ENCODE measurements around the gene FMN1.

Gene FMN1

DNA sequence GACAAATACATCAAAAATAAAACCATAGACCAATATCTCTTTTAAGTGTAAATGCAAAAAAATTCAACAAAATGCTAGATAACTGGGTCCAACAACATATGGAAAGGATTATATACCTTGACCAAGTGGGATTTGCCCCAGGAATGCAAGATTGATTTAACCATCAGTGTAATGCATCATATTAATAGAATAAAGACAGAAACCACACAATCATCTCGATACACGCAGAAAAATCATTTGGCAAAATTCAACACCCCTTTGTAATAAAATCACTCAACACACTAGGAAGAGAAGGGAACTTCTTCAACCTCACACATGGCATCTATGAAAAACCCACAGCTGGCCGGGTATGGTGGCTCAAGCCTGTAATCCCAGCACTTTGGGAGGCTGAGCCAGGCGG is 457.2 kb downstream of the FMN1 start:
- DNase-seq: no peak

DNA sequence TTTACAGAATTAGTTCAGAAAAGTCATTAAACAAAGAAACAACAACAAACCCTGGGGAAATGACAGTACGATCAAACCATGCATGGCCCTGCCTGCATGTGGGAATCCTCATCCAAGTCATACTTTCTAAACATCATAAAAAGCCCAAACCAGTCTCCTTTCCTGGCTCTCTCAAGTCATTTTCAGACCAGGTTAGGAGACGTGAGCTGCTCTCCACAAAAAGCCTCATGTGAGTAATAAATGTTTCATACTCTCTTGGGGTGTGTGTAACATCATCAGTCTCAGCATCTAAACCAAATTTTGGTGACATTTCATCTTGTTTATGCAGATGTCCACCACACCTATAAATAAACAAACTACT is 457.8 kb downstream of the FMN1 start:
- no peak for DNase-seq

DNA sequence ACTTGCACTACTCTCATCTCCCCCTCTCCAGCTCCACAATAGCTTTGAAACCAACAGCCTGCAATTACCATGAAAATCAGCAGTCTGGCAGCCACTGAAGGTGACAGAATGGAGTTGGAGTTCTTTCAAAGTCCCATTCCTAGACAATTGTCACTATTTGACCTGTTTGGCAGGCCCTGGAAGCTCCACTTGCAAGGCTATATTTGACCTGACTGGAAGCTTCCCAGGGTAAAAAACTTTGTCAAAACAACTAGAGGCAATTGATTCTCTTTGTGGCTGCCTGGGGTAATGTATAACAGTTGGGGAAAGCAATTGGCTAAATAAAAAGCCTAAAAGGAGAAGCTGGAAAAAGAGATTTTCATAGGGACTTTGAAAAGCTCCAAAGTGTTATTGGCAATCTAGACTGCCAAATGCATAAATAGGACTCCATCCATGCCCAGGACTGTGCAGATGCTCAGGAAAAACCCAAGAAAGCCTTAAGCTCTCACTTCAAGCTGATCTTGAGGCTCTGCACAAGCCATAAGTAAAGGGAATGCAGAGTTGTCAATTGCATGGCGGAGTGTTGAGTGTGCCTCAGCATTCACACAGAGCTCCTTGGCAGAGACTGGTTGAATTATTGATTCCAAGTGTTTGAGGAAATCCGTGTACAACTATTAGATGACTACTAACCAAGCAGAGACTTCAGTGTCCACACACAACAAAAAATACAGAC is 458.4 kb downstream of the FMN1 start:
- DNase-seq: no peak

DNA sequence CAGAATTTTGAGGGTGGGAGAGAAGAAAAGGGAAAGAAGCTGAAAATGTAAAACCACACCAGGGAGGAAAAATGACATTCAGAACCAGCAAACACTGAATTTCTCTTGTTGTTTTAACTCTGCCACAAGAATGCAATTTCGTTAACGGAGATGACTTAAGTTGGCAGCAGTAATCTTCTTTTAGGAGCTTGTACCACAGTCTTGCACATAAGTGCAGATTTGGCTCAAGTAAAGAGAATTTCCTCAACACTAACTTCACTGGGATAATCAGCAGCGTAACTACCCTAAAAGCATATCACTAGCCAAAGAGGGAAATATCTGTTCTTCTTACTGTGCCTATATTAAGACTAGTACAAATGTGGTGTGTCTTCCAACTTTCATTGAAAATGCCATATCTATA is 461.2 kb downstream of the FMN1 start:
- DNase-seq: no peak

DNA sequence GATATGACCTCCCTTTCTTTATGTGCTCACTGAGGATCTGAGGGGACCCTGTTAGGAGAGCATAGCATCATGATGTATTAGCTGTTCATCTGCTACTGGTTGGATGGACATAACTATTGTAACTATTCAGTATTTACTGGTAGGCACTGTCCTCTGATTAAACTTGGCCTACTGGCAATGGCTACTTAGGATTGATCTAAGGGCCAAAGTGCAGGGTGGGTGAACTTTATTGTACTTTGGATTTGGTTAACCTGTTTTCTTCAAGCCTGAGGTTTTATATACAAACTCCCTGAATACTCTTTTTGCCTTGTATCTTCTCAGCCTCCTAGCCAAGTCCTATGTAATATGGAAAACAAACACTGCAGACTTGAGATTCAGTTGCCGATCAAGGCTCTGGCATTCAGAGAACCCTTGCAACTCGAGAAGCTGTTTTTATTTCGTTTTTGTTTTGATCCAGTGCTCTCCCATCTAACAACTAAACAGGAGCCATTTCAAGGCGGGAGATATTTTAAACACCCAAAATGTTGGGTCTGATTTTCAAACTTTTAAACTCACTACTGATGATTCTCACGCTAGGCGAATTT is 461.8 kb downstream of the FMN1 start:
- DNase-seq: no peak

DNA sequence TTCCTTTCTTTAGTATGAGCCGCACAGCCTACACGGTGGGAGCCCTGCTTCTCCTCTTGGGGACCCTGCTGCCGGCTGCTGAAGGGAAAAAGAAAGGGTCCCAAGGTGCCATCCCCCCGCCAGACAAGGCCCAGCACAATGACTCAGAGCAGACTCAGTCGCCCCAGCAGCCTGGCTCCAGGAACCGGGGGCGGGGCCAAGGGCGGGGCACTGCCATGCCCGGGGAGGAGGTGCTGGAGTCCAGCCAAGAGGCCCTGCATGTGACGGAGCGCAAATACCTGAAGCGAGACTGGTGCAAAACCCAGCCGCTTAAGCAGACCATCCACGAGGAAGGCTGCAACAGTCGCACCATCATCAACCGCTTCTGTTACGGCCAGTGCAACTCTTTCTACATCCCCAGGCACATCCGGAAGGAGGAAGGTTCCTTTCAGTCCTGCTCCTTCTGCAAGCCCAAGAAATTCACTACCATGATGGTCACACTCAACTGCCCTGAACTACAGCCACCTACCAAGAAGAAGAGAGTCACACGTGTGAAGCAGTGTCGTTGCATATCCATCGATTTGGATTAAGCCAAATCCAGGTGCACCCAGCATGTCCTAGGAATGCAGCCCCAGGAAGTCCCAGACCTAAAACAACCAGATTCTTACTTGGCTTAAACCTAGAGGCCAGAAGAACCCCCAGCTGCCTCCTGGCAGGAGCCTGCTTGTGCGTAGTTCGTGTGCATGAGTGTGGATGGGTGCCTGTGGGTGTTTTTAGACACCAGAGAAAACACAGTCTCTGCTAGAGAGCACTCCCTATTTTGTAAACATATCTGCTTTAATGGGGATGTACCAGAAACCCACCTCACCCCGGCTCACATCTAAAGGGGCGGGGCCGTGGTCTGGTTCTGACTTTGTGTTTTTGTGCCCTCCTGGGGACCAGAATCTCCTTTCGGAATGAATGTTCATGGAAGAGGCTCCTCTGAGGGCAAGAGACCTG is 463.5 kb downstream of the FMN1 start:
- no peak for DNase-seq

DNA sequence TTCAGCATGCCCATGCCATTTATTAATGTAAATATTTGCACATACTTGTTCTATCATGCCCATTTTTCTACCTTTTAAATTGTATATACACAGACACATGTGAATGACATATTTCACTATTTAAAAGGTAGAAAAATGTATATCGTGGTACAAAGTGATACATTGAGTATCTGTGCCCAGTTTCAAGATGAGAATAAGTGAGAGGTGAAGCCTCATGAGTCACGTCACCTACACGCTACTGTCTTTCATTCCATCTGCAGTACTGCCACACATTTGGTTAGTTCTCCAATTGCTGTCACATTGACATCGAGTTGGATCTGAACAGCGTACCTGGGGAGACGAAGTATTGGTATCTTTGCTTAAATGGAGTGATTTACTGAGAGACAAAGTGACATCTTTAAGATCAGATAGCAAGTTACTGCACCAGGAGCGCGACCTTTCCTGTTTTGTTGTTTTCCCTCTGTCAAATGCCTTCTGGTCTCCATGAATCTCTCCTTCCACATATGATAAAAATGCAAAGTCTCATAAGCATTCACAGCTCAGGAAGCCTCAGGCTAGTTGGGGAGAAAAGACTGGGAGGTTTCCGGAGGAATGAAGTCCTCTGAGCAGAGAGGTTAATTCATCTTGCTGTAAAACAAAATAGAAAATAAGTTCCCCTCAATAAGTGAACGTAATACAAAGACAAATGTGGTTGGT is 464.7 kb downstream of the FMN1 start:
- no peak for DNase-seq

DNA sequence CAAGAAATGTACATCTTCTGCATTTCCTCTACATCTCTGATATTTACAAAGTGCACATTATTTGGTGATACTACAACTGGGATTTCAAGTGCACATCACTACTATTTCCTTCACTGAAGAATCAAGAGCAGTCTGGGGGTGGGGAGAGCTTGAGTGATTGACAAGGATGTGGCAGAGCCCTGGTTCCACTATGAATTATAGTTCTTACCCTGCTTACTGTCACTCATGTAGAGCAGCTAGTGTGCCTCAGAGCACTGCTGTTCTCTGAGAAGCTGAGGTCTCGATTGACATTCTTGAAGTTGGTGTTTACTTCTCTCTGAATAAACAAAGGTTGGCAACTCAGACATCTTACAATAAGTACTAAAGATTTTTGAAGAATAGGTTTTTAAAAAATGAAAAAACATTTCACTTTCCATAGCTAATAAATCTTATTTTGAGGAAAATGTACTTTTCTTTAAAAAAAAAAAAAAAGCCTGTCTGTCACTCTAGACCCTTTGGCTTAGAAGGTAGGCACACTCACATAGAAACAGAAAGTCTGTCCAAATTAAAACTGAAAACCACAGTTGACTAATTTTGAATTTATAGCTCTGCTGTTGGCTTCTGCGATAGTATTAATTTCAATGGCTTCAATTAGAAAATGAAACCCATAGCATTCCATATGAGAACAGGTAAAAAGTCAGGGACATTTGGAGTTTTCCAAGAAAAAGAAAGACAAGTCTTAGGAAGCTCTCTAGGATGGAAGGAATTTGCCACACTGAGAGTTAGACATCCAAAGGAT is 471.2 kb downstream of the FMN1 start:
- DNase-seq: no peak

DNA sequence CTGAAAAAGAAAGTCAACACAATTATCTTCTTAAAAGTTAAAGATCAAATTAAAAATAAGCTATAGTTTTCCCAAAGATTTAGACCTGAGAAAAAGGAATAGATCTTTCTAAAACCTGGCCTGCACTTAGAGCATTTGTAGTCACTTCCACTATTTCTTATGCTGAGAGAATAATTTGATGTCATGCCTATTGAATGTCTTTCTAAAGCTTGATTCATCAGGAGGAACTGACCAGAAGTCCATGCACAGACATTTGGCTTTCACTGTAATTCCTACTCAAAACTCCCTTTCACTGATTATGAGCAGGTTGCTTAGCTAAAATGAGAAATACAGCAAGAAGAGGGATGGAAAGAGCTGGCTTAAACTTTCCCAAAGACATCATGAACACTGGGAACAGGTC is 472.4 kb downstream of the FMN1 start:
- no peak for DNase-seq

DNA sequence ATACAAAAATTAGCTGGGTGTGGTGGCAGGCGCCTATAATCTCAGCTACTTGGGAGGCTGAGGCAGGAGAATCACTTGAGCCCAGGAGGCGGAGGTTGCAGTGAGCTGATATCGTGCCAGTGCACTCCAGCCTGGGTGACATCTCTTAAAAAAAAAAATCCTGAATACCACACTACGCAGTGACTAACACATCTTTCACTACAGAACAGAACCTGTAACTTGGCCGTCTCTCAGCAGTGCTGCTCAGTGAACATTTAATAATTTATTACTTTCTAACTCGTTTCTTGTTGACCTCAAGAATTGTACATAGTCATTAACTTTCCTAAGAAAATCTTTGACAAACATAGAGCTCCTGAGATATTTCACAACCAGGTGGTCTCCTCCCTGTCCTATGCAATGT is 472.9 kb downstream of the FMN1 start:
- DNase-seq: no peak

DNA sequence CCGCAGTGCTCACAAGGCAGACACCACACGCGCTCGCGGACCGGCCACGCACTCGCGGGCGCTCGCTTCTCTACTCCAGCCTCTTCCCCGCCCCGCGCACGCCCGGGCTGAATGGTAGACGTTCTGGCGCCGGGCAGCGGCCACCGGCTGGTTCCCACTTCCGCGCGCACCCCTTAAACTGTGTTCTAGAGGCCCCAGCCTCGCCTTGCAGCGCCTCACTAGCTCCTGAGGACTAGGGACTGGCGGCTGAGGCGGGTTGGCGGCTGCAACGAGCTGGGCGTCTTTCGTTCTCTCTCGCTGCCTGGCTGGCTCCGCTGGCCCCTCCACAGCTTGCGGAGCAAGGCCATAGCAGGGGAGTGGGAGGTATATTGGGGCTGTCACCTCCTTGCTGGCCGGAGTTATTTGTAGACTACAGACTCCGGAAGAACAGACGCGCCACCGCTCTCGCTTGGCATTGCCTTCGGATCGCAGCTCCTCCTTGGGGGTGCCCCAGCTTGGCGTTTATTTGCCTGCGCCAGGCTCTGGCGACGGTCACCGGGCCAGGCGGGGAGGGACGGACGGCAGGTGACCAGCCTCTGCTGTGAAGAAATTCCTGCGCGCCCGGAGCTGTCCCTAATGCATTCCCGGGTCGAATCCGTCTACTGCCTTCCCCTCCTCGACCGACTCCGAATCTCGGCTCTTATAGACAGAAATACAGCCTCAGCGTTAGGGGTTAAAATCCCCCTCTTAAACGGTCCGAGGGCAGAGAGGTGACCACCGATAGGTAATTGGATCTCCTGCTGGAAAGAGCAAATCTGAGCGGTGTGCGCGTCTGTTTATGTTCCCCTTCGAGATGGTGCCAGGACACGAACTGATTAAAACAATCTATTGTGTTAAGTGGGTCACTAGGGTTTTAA is 475.4 kb downstream of the FMN1 start:
- DNase-seq: peak; percentile 56

DNA sequence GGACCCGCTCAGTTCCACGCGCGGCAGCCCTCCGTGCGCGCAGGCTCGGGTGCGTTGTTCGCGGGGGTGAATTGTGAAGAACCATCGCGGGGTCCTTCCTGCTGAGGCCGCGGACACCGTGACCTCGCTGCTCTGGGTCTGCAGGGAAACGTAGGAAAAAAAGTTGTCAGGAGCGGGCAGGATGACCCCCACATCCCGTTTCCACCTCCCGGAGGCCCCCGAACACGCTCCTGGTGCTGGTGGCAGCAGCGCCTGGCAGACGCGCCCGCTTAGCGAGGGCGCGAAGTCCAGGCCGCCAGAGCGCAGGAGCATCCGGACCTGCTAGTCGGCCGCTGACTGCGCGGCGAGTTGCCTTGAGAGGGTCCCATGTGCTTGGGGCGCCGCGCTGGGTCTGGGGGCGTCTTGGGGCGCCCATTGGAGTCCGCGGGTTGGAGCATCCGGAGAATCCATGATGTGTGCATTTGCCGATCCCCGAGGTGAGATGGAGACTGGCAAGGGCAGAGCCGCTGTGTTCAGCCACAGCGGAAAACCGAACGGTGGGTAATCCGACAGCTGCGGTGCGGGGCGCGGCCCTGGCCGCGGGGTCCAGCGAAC is 476.2 kb downstream of the FMN1 start:
- peak; percentile 56 for DNase-seq

DNA sequence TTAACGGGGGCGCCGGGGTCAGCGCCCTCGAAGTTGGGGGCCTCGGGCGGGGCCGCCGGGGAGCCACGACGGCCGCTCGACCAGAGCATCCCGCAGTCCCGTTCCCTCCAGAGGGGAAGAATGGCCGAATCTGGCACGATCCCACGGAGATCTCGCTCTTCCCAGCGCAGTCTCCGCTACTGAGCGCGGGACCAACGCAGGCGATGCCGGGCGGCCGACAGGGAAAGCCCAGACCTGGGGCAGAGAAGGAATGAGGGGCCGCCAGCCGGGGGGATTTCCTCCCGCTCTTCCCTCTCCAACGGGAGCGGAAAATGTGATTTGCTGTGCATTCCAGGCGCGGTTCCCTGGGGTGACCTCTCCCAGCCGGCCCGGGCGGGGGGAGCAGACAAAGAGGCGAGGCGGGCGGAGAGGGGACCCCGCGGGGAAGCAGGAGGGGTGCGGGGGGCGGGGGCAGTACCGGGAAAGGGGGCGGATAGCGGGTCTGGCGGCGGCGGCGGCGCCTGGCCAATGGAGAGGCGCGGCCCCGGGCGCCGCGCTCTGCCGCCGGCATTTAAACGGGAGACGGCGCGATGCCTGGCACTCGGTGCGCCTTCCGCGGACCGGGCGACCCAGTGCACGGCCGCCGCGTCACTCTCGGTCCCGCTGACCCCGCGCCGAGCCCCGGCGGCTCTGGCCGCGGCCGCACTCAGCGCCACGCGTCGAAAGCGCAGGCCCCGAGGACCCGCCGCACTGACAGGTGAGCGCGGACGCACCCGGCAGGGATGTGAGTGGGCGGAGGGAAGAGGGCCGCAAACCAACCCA is 476.9 kb downstream of the FMN1 start, which contains the start of gene GREM1:
Gene GREM1 (plus strand): TSS at position 579 of the 801 bp plus-strand sequence. CDS start 12,687 bp downstream, outside the sequence.
- DNase-seq: no peak

DNA sequence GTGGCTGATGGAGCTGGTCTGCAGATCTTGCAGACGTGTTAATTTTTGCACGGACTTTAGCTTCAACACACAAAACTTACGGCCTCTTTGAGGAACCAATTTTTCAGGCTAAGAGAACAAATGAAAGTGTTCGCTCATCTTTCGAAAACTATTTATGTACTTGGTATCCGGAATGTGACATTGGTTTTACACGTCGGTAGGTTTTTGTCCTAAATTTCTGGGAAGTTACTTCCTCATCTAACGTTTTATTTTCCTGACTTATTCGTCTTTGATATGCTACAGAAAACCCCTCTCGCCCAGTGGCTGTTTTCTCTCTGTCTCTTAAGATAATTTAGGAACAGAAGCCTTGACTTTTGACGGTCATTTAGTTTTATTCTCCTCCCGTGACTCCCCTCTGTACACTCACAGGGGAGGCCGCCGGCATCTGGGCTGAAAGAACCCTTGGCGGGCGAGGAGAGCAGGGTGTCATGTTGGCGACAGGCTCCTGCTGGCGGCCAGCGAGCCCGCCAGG is 477.5 kb downstream of the FMN1 start:
- DNase-seq: no peak

DNA sequence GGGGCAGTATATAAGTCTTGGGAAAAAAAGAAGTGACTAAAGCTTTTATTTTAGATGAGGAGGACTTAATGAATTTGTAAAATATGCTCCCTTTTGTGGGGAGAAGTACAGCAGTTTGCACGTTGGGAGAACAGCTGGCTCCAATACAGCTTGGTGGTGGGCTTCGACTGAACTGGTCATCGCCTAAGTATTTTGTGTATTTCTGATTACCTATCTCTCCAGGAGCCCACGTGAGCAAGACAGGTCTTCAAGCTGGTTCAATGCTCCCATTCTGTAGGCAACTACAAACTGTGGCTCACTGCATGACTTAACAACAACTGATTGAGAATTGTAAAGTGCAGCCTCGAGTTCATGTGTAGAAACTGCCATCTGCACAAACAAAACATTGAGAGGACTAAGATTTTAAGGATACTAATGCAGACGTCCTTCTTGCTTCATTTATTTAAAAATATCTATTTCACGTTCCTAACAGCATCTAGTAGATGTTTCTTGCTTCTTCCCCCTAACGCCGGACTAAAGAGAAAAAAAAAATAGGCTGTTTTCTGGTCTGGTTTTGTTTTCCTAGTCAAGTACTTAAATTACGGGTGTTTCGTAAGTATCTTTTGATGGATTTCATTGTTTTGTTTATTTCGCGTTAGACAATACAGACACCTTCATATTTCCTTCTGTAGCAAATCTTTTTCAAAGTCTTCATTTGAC is 478.1 kb downstream of the FMN1 start:
- no peak for DNase-seq

All from activated CD8-positive, alpha-beta memory T cell treated with anti-CD3 and anti-CD28 coated beads for 24 hours (primary cell).